GM18867 (cell line): Measurements from ENCODE around the gene SLC29A1.
"Not testable (repeated sequence)": the region's sequence is repeated elsewhere in the genome, so short reads cannot be mapped to it uniquely, and the experiment has no call there.

Experiments used
- ATAC-seq: cut with Tn5 transposase; IDR thresholded peaks from one replicate; pipeline ENCODE4 v1.9.1; 2021; ENCODE audit warnings: mild to moderate bottlenecking, moderate library complexity; ENCODE audit not compliant: unreplicated experiment

Gene SLC29A1

DNA sequence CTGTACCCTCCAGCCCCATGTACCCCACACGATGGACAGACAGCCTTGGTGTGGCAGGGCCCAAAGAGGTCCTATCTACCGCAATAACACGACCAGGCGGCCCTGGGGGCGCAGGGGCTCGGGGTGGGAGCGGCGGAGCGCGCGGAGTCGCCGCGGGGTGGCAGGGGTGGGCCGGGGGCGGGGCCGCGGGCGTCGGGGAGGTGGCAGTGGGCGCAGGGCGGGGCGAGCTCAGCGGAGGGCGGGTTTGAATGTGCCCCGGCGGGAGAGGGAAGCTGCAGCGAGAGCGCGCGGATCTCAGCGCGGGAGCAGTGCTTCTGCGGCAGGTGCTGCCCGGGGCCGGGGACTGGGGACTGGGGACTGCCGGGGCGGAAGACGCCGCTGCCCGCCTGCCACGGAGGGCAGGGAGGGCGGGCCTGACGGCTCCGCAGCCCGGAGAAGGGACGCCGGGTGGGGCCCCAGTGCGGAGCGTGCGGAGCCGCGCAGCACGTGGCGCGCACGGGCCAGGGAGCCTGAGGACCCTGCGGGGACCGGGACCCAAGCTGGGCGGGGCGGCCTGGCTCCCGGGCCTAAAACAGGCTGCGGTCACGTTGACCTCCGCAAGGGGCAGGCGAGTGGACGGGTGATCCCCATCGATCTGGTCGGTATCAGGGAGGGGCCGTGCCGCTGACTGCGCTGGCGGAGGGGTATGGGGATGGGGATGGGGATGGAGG is at the start of gene SLC29A1:
Gene SLC29A1, plus strand, starts transcription at position 277 of the 710 bp plus-strand sequence. CDS start 3,719 bp downstream, outside the sequence.
- ATAC-seq: peak; percentile 55

DNA sequence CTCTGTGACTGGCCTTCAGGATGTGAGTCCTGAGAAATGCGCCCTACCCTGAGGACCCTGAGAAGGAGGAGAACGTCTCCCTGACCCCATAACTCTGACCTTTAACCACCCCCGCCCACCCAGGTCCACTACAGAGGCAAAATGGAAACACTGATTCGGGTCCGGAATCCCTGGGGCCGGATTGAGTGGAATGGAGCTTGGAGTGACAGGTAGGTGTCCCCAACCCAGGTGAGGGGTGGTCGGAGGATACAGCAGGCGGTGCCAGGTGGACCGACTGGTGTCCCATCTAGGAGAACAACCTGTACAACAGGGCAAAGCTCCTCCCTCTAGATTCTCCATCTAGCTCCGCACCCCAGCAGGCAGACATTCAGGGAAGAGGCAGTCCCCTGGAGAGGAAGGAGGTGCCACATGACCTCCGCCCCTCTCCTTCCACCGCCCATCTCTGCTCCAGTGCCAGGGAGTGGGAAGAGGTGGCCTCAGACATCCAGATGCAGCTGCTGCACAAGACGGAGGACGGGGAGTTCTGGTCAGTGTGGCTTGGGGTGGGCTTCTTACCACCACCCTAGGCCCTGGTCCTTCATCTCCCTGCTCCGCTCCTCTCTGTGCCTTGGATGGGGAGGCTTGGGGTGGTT is 47.1 kb upstream of the SLC29A1 start:
- no peak for ATAC-seq

DNA sequence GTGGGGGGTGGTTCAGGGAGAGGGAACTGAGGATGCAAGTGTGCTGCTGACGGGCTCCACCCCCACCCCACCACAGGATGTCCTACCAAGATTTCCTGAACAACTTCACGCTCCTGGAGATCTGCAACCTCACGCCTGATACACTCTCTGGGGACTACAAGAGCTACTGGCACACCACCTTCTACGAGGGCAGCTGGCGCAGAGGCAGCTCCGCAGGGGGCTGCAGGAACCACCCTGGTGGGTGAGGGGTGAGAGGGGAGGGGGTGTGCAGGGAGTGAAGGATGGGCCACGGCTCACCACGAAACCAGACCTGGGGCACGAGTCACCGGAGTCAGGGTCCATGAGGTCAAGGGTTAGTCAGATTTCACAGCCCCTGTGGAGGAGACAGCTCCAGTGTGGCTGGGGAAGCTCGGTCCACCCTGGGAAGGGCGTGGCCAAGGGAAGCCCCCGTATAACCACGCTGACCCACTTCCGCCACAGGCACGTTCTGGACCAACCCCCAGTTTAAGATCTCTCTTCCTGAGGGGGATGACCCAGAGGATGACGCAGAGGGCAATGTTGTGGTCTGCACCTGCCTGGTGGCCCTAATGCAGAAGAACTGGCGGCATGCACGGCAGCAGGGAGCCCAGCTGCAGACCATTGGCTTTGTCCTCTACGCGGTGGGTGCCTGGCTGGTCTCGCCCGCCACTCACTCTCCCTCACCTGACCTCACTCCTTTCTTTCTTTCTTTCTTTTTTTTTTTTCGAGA is 46.5 kb upstream of the SLC29A1 start:
- no peak for ATAC-seq

DNA sequence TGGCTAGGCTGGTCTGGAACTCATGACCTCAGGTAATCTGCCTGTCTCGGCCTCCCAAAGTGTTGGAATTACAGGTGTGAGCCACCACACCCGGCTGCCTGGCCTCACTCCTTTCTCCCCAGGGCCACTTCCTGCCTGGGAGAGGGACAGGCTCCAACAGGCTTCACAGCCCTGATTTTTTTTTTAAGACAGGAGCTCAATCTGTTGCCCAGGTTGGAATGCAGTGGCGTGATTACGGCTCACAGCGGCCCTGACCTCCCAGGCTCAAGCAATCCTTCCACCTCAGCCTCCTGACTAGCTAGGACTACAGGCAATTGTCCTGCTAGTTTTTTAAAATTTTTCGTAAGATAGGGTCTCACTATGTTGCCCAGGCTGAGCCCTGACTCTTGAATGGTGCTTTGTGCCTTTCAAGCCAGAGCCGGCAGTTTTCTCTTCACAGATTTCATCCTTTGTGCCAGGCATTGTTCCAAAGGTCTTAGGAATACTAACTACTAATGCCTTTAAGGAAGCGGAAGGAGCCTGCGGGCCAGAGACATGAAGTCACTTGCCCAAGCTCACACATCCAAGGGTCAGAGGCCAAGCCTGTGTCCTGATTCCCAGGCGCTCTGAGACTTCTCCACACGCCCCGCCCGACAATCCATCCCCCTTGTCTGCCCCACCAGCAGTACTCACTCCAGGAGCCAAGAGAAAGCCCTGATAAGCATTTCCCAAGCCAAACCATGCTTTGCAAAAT is 45.5 kb upstream of the SLC29A1 start:
- no peak for ATAC-seq

DNA sequence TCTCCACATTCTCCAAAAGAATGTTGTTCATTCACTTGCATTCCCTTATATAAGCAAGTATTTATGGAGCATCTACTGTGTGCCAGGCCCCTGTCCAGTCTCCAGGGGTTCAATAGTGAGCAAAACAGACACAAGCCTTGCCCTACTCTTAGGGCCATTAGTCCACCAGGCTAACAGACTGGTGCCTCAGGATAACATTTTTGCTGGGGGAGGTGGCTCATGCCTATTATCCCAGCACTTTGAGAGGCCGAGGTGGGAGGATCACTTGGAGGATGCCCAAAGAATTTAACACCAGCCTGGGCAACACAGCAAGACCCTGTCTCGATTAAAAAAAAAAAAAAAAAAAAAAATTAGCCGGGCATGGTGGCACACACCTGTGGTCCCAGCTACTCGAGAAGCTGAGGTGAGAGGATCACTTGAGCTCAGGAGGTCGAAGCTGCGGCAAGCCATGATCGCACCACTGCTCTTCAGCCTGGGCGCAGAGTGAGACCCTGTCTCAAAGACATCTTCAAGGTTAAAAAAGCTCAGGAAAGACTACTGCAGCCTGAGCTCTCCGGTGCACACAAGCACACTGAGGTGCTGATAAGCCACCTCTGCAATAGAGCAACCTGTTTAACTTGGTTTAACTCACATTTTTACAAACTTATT is 44.8 kb upstream of the SLC29A1 start:
- no peak for ATAC-seq

GRCh38 chr6:44179072-44179536 is 44.3 kb upstream of the SLC29A1 start:
- ATAC-seq: no peak

- ATAC-seq: no peak
Observed at GRCh38 chr6:44179648-44180047, 43.7 kb upstream of the SLC29A1 start.

GRCh38 chr6:44180406-44180805 is 43.0 kb upstream of the SLC29A1 start:
- ATAC-seq: no peak

GRCh38 chr6:44180886-44181285 is 42.5 kb upstream of the SLC29A1 start:
- no peak for ATAC-seq

- not testable (repeated sequence) for ATAC-seq
Observed at GRCh38 chr6:44181784-44182183, 41.6 kb upstream of the SLC29A1 start.

- no peak for ATAC-seq
Observed at GRCh38 chr6:44182911-44183390, 40.4 kb upstream of the SLC29A1 start.

DNA sequence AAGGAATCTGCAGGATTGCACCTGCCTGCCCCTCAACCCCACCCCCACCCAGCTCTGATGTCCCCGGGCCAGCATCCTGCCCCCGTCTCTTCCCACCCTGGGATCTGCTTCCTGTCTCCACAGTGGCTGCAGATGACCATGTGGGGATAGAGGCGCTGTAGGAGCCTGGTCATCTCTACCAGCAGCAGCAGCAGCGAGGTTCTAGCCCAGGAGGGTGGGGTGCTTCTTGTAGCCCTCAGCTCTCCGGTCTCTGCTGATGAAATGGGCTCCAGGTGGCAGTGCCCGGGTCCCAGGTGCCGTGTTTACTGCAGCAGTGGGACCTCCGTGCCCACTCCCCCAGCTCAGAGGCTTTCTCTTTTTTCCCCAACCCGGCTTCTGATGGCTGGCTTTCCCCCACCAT is 39.6 kb upstream of the SLC29A1 start:
- no peak for ATAC-seq

GRCh38 chr6:44185356-44185755 is 38.0 kb upstream of the SLC29A1 start:
- ATAC-seq: not testable (repeated sequence)

DNA sequence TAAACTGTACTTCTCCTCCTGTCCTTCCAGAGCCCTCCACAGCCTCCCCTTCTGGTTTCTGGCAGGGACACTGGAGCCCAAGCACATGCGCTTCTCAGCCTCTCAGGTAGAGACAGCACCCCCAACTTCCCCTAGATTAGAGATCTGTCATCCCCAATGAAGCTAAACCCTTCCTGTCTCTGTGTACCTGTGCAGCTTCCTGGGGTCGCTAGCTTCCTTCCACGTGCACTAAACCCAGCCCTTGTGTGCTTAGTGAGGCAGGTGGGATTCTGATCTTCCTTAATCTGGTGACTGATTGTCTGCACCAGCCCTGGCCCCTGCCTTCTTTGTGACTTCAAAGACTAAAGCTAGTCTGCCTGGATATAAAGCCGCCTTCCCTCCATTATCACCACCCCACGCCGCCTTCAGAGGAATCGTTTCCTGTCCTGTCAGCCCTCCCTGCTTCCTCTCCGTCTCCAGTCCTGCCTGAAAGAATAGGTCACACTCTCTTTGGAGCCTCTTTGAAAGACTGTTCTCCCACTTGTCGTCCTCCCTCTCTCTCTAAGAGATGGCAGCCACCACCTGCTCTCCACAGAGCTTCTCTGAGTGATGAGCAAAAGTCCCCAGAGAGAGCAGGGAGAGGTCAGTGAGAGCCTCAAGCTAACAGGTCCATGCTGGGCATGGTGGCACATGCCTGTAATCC is 37.3 kb upstream of the SLC29A1 start:
- no peak for ATAC-seq

DNA sequence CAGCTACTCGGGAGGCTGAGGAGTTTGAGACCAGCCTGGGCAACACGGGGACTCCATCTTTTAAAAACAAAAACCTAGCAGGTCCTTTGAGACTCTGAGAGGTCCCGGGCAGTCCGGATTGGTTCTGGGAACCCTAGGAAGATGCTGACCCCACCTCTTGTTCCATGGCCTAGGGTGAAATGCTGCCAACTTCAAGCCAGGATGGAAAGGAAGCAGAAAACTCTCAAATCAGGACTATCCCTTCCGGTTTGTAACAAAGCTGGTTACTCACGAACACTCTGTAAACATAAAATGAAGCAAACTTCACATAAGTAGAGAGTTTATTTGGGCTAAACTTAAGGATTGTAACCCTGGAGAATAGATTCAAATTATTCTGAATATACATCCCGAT is 36.8 kb upstream of the SLC29A1 start:
- no peak for ATAC-seq

DNA sequence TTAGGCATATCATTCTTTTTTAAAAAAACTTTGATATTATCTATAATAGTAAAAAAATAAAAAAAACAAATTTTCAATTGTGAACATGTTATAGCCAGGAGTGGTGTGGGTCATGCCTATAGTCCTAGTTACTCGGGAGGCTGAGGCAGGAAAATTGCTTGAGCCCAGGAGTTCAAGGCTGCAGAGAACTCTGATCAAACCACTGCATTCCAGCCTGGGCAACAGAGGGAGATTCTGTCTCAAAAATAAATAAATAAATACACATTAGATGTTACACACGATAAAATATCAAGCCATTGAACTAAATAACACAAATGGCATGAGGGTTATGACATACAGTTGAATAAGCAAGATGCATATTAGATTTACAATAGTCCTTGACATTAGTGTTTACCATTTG is 34.6 kb upstream of the SLC29A1 start:
- no peak for ATAC-seq

GRCh38 chr6:44189257-44189656 is 34.1 kb upstream of the SLC29A1 start:
- ATAC-seq: no peak

- ATAC-seq: no peak
Observed at GRCh38 chr6:44190715-44191114, 32.7 kb upstream of the SLC29A1 start.

GRCh38 chr6:44192428-44193041 is 30.9 kb upstream of the SLC29A1 start:
- ATAC-seq: no peak
